Measurements from ENCODE around the gene PDE1C.

- TF ChIP-seq CTCF (conservative IDR thresholded peaks at IDR 0.05) (no peak), ZFX (IDR thresholded peaks at IDR 0.05) (no peak)
Observed at GRCh38 chr7:31825576-31825975, 244.6 kb downstream of the PDE1C start.
